Stimulated activated CD8-positive, alpha-beta memory T cell treated with anti-CD3 and anti-CD28 coated beads, Interleukin-4, amount 100 ng/mL, for 4 hours (primary cell): ENCODE measurements around the gene SP140L.
"Not testable (repeated sequence)": the region's sequence is repeated elsewhere in the genome, so short reads cannot be mapped to it uniquely, and the experiment has no call there.

ENCODE experiments used
- DNase-seq, 2 donors: peaks; one replicate each; pipeline ENCODE4 v3.0.0-alpha.2; 2020; ENCODE audit warnings: low read depth in 2 of 2, low spot score in 1 of 2

SP140L gene

GRCh38 chr2:230323385-230324106 lies 3.4 kb upstream of the SP140L start:
- no peak for DNase-seq

GRCh38 chr2:230324503-230324902 lies 2.5 kb upstream of the SP140L start:
- no peak for DNase-seq

- no peak for DNase-seq
Measured at GRCh38 chr2:230325316-230326243, 1.4 kb upstream of the SP140L start.

GRCh38 chr2:230327418-230328154 lies 593 bp downstream of the SP140L start:
- DNase-seq: no peak

DNA sequence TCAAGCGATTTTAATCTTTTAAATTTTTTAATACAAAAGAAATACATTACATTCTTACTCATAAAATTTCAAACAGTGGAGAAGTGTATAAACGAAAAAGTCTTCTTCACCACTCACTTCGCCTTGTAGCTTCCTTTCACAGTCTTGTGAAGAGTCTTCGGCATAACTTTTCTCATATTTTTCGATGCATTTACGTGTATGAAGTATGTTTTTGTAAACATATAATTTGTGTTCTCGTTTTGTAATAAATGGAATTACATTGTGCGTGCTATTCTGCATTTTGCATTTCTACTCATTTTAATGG lies 1.1 kb downstream of the SP140L start:
- DNase-seq: no peak

DNA sequence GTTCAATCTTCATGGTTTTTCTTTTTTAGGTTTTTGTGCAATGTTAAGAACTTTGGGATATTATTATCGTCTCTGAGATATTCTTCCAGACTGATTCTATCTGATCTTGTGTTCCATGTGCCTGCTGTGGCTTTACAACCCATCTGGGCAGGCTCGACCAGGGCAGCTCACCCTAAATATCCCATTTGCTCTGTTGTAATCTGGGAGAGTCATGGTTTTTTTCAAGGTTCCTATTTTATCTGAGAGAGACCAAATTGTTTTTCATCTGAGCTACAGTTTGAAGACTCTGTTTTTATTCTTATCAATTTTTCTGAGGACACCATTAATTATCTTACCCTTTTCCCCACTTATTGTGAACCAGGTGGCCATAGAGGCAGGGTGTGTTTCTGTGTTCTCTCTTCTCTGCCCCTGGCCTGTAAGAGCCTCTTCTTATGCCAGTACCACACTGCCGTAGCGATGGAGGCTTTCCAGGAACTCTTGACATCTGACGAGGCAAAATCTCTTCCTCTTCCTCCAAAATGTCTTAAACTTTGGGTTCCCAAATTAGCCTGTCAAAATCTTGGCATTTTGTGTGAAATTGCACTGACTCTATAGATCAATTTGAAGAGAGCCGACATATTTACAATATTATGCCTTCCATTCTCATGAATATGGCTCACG lies 3.1 kb downstream of the SP140L start:
- DNase-seq: no peak

DNA sequence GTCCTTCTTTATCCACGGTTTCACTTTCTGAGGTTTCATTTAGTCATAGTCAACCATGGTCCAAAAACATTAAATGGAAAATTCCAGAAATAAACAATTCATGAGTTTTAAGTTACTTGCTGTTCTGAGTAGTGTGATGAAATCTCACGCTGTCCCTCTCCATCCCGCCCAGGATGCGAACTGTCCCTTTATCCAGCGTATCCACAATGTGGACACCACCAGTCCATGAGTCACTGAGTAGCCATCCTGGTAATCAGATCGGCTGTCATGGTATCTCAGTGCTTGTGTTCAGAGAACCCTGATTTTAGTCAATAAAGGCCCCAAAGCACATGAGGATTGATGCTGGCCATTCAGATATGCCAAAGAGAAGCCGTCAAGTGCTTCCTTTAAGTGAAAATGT lies 3.7 kb downstream of the SP140L start:
- no peak for DNase-seq

DNA sequence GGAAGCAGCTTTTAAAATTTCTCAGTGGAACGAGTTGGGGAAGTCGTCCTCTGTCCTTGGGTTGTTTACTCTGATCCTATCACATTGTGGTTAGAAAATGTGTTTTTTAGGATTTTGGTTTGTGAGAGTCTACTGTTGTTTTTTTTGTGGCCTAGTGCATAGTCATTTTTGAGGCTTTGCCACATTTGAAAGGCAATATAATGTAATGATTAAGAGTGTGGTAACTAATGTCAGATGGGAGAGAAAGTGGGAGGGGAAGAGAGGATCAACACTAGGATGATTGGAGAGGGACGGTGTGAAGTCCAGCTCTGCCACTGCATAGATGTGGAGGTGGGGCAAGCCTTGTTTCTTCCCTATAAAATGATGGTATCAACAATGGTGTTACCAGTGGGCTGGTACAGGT lies 8.5 kb downstream of the SP140L start:
- no peak for DNase-seq

DNA sequence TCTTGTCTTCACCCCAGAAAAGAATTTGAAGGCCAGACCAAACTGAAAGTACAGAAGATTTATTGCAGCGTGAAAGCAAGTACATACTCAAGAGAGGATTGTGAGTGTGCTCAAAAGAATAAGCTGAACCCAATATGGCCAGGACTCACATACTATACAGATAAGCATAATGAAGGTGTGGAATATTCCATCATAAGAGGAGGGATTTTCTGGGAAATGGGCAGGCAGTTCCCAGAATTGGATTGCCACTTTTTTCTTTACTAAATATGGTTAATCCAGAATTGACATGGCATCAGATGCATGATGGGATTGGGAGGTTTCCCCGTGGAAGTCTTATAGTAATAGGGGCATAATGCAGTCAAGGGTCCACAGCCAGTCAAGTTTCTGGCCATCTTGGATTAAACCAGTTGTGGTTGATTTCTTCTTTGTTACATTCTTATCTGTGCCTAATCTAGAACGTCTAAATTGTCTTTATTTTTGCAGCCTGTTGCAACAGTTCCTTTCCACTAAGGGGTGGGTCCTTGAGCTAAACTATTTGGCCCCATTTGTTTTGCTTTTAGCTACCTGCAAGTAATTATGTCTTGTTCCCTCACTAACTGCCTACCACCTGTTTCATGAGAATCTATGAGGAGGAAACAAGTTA lies 9.0 kb downstream of the SP140L start:
- DNase-seq: no peak

GRCh38 chr2:230341936-230342528 lies 15.0 kb downstream of the SP140L start:
- DNase-seq: not testable (repeated sequence)

DNA sequence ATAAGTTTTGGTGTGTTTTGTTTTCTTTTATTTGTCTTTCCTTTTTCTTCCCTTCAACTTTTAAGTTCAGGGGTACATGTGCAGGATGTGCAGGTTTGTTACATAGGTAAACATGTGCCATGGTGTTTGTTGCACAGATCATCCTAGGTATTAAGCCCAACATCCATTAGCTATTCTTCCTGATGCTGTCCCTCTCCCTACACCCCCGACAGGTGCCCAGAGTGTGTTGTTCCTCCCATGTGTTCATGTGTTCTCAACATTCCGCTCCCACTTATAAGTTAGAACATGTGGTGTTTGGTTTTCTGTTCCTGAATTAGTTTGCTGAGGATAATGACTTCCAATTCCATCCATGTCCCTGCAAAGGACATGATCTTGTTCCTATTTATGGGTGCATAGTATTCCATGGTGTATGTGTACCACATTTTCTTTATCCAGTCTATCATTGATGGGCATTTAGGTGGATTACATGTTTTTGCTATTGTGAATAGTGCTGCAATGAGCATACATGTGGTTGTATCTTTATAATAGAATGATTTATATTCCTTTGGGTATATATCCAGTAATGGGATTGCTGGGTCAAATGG lies 16.1 kb downstream of the SP140L start:
- DNase-seq: not testable (repeated sequence)

DNA sequence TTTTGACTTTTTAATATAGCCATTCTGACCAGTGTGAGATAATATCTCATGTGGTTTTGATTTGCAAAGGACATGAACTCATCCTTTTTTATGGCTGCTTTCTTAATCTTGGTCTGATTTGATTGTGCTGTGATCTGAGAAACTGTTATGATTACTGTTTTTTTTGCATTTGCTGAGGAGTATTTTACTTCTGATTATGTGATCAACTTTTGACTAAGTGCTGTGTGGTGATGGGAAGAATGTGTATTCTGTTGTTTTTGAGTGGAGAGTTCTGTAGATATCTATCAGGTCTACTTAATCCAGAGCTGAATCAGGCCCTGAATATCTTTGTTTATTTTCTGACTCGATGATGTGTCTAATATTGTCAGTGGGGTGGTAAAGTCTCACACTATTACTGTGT lies 16.8 kb downstream of the SP140L start:
- no peak for DNase-seq

DNA sequence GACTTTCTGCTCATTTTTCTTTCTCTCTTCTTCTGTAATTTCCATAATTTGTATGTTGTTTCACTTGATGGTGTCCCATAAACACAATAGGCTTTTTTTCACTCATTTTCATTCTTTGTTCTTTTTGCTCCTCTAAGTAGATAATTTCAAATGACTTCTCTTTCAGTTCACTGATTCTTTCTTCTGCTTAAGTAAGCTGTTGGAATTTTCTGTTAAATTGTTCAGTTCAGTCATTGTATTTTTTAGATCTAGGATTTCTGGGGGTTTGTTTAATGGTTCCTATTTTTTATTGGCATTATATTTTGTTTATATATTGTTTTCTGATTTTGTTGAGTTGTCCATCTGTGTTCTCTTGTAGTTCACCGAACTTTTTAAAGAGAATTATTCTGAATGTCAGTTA lies 19.5 kb downstream of the SP140L start:
- no peak for DNase-seq

DNA sequence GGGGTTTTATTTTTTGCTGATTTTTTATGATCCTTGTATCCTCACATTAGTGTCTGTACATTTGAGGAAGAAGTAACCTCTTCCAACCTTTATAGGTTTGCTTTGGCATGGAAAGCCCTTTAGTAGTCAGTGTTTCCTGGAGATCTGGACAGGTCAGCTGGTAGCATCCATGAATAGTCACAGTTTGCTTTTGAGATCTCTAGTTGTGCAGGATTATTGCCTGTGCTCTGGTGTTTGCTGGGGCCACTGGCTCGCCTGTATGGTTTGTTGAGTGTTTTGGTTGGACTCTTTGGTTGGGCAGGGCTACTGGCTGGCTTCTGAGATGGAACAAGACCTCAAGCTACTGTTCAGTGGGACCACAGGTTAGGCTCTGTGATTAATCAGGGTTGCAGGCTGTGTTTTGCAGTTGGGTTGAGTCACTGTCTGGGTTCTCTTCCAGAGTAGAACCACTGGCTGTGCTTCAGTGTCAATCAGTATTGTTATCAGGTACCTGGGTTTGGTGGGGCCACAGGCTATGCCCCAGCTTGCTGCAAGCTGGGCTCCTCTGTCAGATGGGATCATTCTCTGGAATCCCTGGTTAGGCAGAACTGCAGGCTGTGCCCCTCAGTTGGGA lies 20.0 kb downstream of the SP140L start:
- DNase-seq: no peak

DNA sequence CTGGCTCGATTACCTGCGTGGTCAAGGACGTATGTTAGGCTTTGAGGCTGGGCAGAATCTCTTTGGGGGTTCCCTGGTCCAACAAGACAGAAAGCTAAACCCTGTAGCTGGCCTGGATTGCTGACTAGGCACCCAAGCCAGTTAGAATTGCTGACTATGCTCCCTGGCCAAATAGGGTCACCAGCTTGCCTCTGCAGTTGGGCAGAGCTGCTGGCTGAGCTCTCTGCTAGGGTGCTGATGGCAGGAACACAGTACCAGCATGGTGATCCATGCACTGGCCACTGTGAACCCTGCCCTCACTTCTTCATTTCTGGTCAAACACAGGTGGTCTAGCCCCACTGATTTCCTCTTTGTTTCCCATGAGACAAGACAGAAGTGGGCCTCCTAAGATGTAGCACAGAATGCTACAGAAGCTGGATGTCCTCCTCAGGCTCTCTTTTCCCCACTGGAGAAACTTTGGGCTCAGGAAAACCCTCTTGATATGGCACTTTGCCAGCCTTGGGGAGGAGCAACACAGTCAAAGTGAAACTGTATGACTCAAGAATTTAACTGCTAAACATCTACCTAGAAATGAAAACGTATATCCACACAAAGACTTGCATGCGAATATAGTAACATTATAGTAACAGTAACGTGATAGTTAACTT lies 20.8 kb downstream of the SP140L start:
- no peak for DNase-seq

DNA sequence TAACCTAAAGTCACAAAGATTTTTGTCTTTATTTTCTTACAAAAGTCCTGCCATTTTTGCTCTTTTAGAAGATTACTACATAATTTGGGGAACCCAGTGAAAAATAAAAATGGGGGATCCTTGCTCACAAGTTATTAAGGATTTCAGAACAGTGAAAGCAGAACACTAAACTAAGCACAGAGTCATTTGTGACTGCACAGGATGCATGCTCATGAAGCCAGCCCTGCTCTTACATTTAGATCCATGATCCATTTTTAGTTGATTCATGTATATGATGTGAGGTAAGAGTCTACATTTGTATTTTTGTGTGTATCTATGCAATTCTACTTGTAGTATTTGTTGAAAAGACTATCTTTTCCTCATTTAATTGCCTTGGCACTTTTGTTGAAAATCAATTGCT lies 21.8 kb downstream of the SP140L start:
- no peak for DNase-seq

GRCh38 chr2:230356084-230356483 lies 29.1 kb downstream of the SP140L start:
- no peak for DNase-seq

DNA sequence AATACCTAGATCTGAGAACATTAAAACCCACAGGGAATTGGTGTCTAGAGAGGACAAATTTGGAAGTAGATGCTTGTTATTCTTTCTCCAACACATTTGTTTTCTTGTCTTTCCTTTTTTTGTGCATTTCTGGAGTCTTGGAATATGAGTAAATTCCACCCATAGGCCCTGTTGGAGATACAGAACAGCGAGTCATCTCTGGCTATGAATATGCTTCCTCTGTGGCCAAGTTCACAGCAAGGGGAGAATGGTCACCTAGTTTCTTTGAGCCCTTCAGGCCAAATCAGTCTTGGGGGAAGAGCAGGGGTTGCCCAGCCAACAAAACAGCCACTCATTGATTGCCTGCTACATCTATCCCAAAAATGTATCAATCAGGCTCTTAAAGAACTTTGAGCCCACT lies 31.3 kb downstream of the SP140L start:
- no peak for DNase-seq

- DNase-seq: no peak
Measured at GRCh38 chr2:230360028-230360427, 33.0 kb downstream of the SP140L start.
